DOHH2 (cell line): Measurements from ENCODE around the gene VTI1A.

Experiments used
- EZH2phosphoT487 ChIP-seq: fragments of 200-600 bp; sonication (generic); IDR thresholded peaks from 2 replicates; pipeline ENCODE4 v1.6.1; 2017; ENCODE audit warnings: borderline replicate concordance, mild to moderate bottlenecking, antibody characterized with exemption, low read length, moderate library complexity, mixed read lengths
- TF ChIP-seq, protein P1 (sequence below): fragments of 200-600 bp; sonication (generic); IDR thresholded peaks from one replicate; pipeline ENCODE4 v1.5.1; 2014; ENCODE audit warnings: antibody characterized with exemption, mild to moderate bottlenecking, low read depth, low read length; ENCODE audit not compliant: poor library complexity, severe bottlenecking

DNA sequence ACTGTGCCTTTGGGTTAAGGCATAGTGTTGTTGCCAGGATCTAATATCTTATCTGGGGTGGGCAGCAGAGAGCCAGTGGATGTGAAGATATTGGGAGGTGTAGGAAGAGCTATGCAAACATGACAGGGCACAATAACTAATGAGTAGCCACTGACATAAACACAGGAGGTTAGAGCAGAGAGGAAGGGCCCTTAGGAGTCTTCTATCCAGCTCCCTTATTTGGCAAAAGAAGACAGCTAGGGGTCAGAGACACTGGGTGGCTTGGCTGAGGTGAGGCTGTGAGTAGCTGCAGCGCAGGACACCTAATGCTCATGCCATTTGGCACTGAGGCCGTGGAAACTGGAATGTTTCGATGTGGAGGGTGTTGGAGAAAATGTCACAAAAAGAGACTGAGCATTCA, 326.8 kb downstream of the VTI1A start:
- TF ChIP-seq, protein P1, sequence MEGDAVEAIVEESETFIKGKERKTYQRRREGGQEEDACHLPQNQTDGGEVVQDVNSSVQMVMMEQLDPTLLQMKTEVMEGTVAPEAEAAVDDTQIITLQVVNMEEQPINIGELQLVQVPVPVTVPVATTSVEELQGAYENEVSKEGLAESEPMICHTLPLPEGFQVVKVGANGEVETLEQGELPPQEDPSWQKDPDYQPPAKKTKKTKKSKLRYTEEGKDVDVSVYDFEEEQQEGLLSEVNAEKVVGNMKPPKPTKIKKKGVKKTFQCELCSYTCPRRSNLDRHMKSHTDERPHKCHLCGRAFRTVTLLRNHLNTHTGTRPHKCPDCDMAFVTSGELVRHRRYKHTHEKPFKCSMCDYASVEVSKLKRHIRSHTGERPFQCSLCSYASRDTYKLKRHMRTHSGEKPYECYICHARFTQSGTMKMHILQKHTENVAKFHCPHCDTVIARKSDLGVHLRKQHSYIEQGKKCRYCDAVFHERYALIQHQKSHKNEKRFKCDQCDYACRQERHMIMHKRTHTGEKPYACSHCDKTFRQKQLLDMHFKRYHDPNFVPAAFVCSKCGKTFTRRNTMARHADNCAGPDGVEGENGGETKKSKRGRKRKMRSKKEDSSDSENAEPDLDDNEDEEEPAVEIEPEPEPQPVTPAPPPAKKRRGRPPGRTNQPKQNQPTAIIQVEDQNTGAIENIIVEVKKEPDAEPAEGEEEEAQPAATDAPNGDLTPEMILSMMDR = no peak
- no peak for TF ChIP-seq EZH2phosphoT487
